Measurements from ENCODE around the gene CMTM8. TPM values are rescaled to one million over a fixed set of nuclear protein-coding genes. Genes with fewer than 3 reads are reported as not detected.

Gene CMTM8
- total and polyA plus RNA-seq, 4 donors, result 15.2 to 24.5 (median 16.8) TPM

DNA sequence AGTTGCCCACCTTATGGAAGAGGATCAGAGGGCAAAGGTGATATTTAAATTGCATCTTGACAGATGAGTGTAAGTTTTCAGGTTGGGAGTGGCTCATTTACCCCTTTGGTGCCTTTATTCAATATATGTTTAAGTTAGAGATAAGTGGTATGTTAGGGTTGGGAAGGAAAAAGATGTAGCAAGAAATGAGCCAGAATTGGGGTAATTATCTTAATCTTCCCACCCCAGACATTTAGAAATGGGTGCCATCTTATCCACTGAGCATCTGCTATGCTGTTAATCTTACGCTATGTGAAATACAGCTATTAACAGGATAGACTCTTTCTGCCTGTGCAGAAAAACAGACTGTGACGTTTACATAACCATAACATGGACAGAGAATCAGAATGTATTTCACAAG is 159.5 kb downstream of the CMTM8 start:
- ATAC-seq (ENCODE audit: insufficient read depth, low FRiP score) (no peak), DNase-seq (no peak)
- no peak for TF ChIP-seq CTCF (IDR thresholded peaks at IDR 0.05; ENCODE audit: control extremely low read depth, extremely low read depth)
- H3K36me3 ChIP-seq (ENCODE audit: control insufficient read depth in 4 of 4, insufficient read depth in 4 of 4, low read length in 4 of 4), result no peaks in the 10 kb centered on the region
- WGBS, 2 donors, result 52 to 66% methylated on average over 2 of the region's 2 CpGs
- H3K4me3 ChIP-seq, result no peak overlapping the region
- H3K4me1 ChIP-seq (ENCODE audit: control insufficient read depth in 5 of 5, insufficient read depth in 5 of 5, low read length in 5 of 5), result peaks cover 2 to 17% (median 13%) of the 10 kb centered on the region in 5 donors
- no peak overlapping the region for H3K9ac ChIP-seq (ENCODE audit: insufficient read depth in 1 of 2, low read length in 2 of 2)
- H3K9me3 ChIP-seq (ENCODE audit: control insufficient read depth in 4 of 4, insufficient read depth in 3 of 4, low read length in 3 of 4), result no peaks in the 10 kb centered on the region
- H3K27me3 ChIP-seq (ENCODE audit: control insufficient read depth in 3 of 3, insufficient read depth in 3 of 3, low read length in 2 of 3), result no peaks in the 10 kb centered on the region
- no peak overlapping the region for H3K27ac ChIP-seq (ENCODE audit: low read depth in 1 of 2, low read length in 1 of 2)

DNA sequence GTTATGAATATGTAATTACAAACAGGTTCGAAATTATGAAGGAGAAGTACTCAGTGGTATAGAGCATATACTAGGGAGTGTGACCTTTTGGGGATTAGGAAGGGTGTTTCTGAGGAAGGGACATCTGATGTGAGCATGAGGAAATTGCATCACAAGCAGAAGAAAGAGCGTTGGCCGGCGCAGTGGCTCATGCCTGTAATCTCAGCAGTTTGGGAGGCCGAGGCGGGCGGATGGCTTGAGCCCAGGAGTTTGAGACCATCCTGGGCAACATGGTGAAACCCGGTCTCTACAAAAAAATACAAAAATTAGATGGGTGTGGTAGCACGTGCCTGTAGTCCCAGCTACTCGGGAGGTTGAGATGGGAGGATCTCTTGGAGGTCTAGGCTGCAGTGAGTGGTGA is 160.1 kb downstream of the CMTM8 start:
- ATAC-seq (ENCODE audit: insufficient read depth, low FRiP score) (no peak), DNase-seq (no peak)
- H3K27me3 ChIP-seq (ENCODE audit: control insufficient read depth in 3 of 3, insufficient read depth in 3 of 3, low read length in 2 of 3), result no peaks in the 10 kb centered on the region
- no peak overlapping the region for H3K4me3 ChIP-seq
- WGBS, 2 donors, result 29 to 42% methylated on average over 10 of the region's 10 CpGs
- peaks cover 2 to 20% (median 18%) of the 10 kb centered on the region in 5 donors for H3K4me1 ChIP-seq (ENCODE audit: control insufficient read depth in 5 of 5, insufficient read depth in 5 of 5, low read length in 5 of 5)
- H3K9me3 ChIP-seq (ENCODE audit: control insufficient read depth in 4 of 4, insufficient read depth in 3 of 4, low read length in 3 of 4), result no peaks in the 10 kb centered on the region
- H3K36me3 ChIP-seq (ENCODE audit: control insufficient read depth in 4 of 4, insufficient read depth in 4 of 4, low read length in 4 of 4), result no peaks in the 10 kb centered on the region
- no peak overlapping the region for H3K9ac ChIP-seq (ENCODE audit: insufficient read depth in 1 of 2, low read length in 2 of 2)
- TF ChIP-seq CTCF (IDR thresholded peaks at IDR 0.05; ENCODE audit: control extremely low read depth, extremely low read depth), result no peak
- H3K27ac ChIP-seq (ENCODE audit: low read depth in 1 of 2, low read length in 1 of 2), result no peak overlapping the region

DNA sequence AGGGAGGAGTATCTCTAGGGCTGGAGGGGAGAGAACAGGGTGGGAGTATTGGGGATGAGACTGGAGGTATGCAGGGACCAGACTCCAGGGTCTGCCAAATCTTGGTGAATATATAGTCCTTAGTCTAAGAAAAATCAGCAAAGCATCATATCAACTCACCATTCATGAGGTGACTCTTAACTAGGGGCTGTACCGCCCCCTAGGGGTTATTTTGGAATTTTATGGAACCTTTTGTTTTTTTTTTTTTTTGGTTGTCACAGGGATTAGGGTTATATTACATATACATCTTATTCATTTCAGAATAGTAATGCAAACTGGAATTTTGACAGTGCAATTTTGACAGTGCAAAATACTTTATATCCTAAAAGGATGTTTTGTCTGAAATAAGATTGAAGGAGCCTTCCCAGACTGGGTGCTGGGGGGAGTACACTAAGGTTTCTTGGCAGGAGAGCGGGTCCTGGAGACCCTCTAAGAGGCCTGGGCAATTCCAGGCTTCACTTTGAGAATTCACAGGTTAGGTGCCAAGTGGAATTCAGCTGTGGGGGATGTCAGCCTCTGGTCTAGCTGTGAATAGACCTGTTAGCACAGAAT is 160.6 kb downstream of the CMTM8 start:
- no peak overlapping the region for H3K4me3 ChIP-seq
- H3K4me1 ChIP-seq (ENCODE audit: control insufficient read depth in 5 of 5, insufficient read depth in 5 of 5, low read length in 5 of 5), result peaks cover 2 to 23% (median 18%) of the 10 kb centered on the region in 5 donors
- H3K27me3 ChIP-seq (ENCODE audit: control insufficient read depth in 3 of 3, insufficient read depth in 3 of 3, low read length in 2 of 3), result no peaks in the 10 kb centered on the region
- no peak overlapping the region for H3K27ac ChIP-seq (ENCODE audit: low read depth in 1 of 2, low read length in 1 of 2)
- H3K9ac ChIP-seq (ENCODE audit: insufficient read depth in 1 of 2, low read length in 2 of 2), result no peak overlapping the region
- DNase-seq, result peak in 2 of 3 donors; percentile 72 to 76
- TF ChIP-seq CTCF (IDR thresholded peaks at IDR 0.05; ENCODE audit: control extremely low read depth, extremely low read depth), result no peak
- no peak for ATAC-seq (ENCODE audit: insufficient read depth, low FRiP score)
- no peaks in the 10 kb centered on the region for H3K36me3 ChIP-seq (ENCODE audit: control insufficient read depth in 4 of 4, insufficient read depth in 4 of 4, low read length in 4 of 4)
- H3K9me3 ChIP-seq (ENCODE audit: control insufficient read depth in 4 of 4, insufficient read depth in 3 of 4, low read length in 3 of 4), result no peaks in the 10 kb centered on the region
- WGBS, 2 donors, result 56 to 61% methylated on average over 2 of the region's 2 CpGs

- no peak for TF ChIP-seq CTCF (IDR thresholded peaks at IDR 0.05; ENCODE audit: control extremely low read depth, extremely low read depth)
- Histone ChIP-seq H3K9me3 (ENCODE audit: control insufficient read depth in 4 of 4, insufficient read depth in 3 of 4, low read length in 3 of 4) (no peaks in the 10 kb centered on the region), H3K4me1 (ENCODE audit: control insufficient read depth in 5 of 5, insufficient read depth in 5 of 5, low read length in 5 of 5) (peaks cover 2 to 27% (median 19%) of the 10 kb centered on the region in 5 donors), H3K36me3 (ENCODE audit: control insufficient read depth in 4 of 4, insufficient read depth in 4 of 4, low read length in 4 of 4) (peaks cover 0 to 3% (median 2%) of the 10 kb centered on the region in 4 donors), H3K27ac (ENCODE audit: low read depth in 1 of 2, low read length in 1 of 2) (peak overlapping the region; percentile 71 to 93), H3K27me3 (ENCODE audit: control insufficient read depth in 3 of 3, insufficient read depth in 3 of 3, low read length in 2 of 3) (no peaks in the 10 kb centered on the region), H3K4me3 (no peak overlapping the region), H3K9ac (ENCODE audit: insufficient read depth in 1 of 2, low read length in 2 of 2) (peak overlapping the region; percentile 34 to 71)
- 9 to 11% methylated on average over 11 of the region's 11 CpGs for WGBS, 2 donors
- ATAC-seq (ENCODE audit: insufficient read depth, low FRiP score) (peak; percentile 3), DNase-seq (peak in 1 of 3 donors; percentile 39)
Observed at GRCh38 chr3:32401126-32401525, 162.6 kb downstream of the CMTM8 start.

All from lung (tissue), 12 donors.